ENCODE measurements around the gene VAV2.

Gene VAV2

GRCh38 chr9:133785753-133786370 lies 206.3 kb downstream of the VAV2 start:
- TF ChIP-seq, protein P1, sequence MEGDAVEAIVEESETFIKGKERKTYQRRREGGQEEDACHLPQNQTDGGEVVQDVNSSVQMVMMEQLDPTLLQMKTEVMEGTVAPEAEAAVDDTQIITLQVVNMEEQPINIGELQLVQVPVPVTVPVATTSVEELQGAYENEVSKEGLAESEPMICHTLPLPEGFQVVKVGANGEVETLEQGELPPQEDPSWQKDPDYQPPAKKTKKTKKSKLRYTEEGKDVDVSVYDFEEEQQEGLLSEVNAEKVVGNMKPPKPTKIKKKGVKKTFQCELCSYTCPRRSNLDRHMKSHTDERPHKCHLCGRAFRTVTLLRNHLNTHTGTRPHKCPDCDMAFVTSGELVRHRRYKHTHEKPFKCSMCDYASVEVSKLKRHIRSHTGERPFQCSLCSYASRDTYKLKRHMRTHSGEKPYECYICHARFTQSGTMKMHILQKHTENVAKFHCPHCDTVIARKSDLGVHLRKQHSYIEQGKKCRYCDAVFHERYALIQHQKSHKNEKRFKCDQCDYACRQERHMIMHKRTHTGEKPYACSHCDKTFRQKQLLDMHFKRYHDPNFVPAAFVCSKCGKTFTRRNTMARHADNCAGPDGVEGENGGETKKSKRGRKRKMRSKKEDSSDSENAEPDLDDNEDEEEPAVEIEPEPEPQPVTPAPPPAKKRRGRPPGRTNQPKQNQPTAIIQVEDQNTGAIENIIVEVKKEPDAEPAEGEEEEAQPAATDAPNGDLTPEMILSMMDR (IDR thresholded peaks at IDR 0.05; ENCODE audit: insufficient read depth, low read length, poor library complexity, severe bottlenecking) = no peak
- TF ChIP-seq EZH2phosphoT487 (conservative IDR thresholded peaks at IDR 0.05; ENCODE audit: low read length) = no peak
- Histone ChIP-seq H3K27me3 (ENCODE audit: low read length) (no peaks in the 10 kb centered on the region), H3K9me2 (replicated peaks; ENCODE audit: insufficient read depth, low read length) (no peaks in the 10 kb centered on the region), H3K4me3 (ENCODE audit: insufficient read depth, low read length, poor library complexity, severe bottlenecking) (no peak overlapping the region), H4K20me1 (ENCODE audit: low read depth, low read length) (no peaks in the 10 kb centered on the region), H2AFZ (ENCODE audit: low read depth, low read length, severe bottlenecking) (no peak overlapping the region), H3K4me2 (ENCODE audit: low read depth, low read length, poor library complexity, severe bottlenecking) (no peak overlapping the region), H3K79me2 (ENCODE audit: insufficient read depth, low read length) (no peaks in the 10 kb centered on the region), H3F3A (ENCODE audit: insufficient read depth) (peaks cover 9% of the 10 kb centered on the region; the same call in 1 of the 2 replicates), H3K27ac (ENCODE audit: low read depth, low read length) (peak overlapping the region; percentile 57; the same call in 1 of the 2 replicates), H3K9me3 (ENCODE audit: insufficient read depth, low read length) (no peaks in the 10 kb centered on the region), H3K9ac (ENCODE audit: low read length) (no peak overlapping the region), H3K36me3 (ENCODE audit: low read length) (no peaks in the 10 kb centered on the region)

DNA sequence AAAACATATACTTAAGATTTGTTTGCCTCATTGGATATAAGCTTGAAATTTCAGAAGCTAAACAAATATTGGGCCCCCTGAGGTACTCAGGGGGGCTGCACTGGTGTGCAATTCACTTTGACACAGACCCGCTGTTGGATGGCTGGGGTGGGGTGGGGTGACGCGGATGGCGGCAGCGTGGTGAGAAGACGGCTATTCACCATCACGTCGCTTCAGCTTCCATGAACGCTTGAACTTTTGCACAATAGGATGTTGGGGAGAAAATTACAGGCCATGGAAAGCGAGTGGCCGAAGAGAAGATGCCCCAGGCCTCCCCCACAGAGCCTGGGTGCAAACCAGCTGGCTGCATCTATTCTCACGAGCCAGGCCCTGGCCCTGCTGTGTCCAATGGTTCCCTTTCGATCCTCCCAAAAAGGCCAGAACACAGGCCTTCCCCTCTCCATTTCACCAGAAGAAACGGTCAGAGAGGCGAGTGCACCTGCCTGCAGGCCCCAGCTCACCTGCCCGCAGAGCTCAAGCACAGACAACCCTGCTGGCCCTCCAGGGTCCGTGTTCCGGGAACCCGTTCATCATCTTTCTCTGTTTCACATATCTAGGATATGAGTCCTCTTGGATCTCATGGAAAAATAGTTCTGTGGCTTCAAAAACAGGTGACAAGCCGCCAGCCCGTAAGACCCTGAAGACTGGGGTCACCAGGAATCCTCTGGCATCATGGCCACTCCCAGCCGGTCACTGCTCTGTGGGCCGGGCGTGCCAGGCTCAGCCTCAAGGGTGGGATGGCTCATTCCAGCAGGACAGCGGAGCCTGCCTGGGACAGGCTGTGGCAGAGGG lies 207.2 kb downstream of the VAV2 start:
- Histone ChIP-seq H3K9ac (ENCODE audit: low read length) (no peak overlapping the region), H3F3A (ENCODE audit: insufficient read depth) (peaks cover 9% of the 10 kb centered on the region; the same call in 1 of the 2 replicates), H3K4me2 (ENCODE audit: low read depth, low read length, poor library complexity, severe bottlenecking) (no peak overlapping the region), H3K4me3 (ENCODE audit: insufficient read depth, low read length, poor library complexity, severe bottlenecking) (no peak overlapping the region), H3K27ac (ENCODE audit: low read depth, low read length) (no peak overlapping the region), H2AFZ (ENCODE audit: low read depth, low read length, severe bottlenecking) (no peak overlapping the region), H3K27me3 (ENCODE audit: low read length) (no peaks in the 10 kb centered on the region), H3K9me2 (replicated peaks; ENCODE audit: insufficient read depth, low read length) (no peaks in the 10 kb centered on the region), H4K20me1 (ENCODE audit: low read depth, low read length) (no peaks in the 10 kb centered on the region), H3K9me3 (ENCODE audit: insufficient read depth, low read length) (no peaks in the 10 kb centered on the region), H3K79me2 (ENCODE audit: insufficient read depth, low read length) (no peaks in the 10 kb centered on the region), H3K36me3 (ENCODE audit: low read length) (no peaks in the 10 kb centered on the region)
- TF ChIP-seq, protein P1 (IDR thresholded peaks at IDR 0.05; ENCODE audit: insufficient read depth, low read length, poor library complexity, severe bottlenecking) = no peak
- no peak for TF ChIP-seq EZH2phosphoT487 (conservative IDR thresholded peaks at IDR 0.05; ENCODE audit: low read length)

DNA sequence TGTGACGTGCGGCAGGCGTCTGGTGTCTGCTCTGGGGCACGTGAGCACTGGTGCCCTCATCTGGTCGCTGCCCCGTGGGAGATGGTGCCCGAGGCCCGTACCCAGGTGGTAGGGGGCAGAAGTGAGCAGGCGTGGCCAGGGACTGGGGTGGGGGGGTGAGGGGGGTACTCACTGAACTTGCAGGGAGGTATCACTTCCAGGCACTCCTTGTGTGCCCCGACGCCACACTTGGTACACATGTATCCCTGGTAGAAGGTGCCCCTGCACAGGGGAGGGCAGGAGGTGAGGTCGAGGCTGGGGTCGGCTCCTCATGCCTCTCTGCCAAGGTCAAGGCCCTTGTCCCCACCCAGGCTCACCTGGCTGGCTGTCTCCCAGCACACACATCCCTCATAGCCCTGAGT lies 208.8 kb downstream of the VAV2 start:
- Histone ChIP-seq H3K9me3 (ENCODE audit: insufficient read depth, low read length) (no peaks in the 10 kb centered on the region), H2AFZ (ENCODE audit: low read depth, low read length, severe bottlenecking) (no peak overlapping the region), H3K36me3 (ENCODE audit: low read length) (no peaks in the 10 kb centered on the region), H4K20me1 (ENCODE audit: low read depth, low read length) (no peaks in the 10 kb centered on the region), H3K4me3 (ENCODE audit: insufficient read depth, low read length, poor library complexity, severe bottlenecking) (no peak overlapping the region), H3K4me2 (ENCODE audit: low read depth, low read length, poor library complexity, severe bottlenecking) (no peak overlapping the region), H3K9me2 (replicated peaks; ENCODE audit: insufficient read depth, low read length) (no peaks in the 10 kb centered on the region), H3K9ac (ENCODE audit: low read length) (no peak overlapping the region), H3K27ac (ENCODE audit: low read depth, low read length) (no peak overlapping the region), H3F3A (ENCODE audit: insufficient read depth) (peaks cover 9% of the 10 kb centered on the region; the same call in 1 of the 2 replicates), H3K79me2 (ENCODE audit: insufficient read depth, low read length) (no peaks in the 10 kb centered on the region), H3K27me3 (ENCODE audit: low read length) (no peaks in the 10 kb centered on the region)
- TF ChIP-seq, protein P1 (IDR thresholded peaks at IDR 0.05; ENCODE audit: insufficient read depth, low read length, poor library complexity, severe bottlenecking) = no peak
- no peak for TF ChIP-seq EZH2phosphoT487 (conservative IDR thresholded peaks at IDR 0.05; ENCODE audit: low read length)
